Measurements from ENCODE around the gene OTUB2. TPM values are rescaled to one million over a fixed set of nuclear protein-coding genes. Genes with fewer than 3 reads are reported as not detected.
"Not testable (repeated sequence)": the region's sequence is repeated elsewhere in the genome, so short reads cannot be mapped to it uniquely, and the experiment has no call there.

The OTUB2 gene
- total RNA-seq, 1 donor from 2014 or later: 0.52 TPM

DNA sequence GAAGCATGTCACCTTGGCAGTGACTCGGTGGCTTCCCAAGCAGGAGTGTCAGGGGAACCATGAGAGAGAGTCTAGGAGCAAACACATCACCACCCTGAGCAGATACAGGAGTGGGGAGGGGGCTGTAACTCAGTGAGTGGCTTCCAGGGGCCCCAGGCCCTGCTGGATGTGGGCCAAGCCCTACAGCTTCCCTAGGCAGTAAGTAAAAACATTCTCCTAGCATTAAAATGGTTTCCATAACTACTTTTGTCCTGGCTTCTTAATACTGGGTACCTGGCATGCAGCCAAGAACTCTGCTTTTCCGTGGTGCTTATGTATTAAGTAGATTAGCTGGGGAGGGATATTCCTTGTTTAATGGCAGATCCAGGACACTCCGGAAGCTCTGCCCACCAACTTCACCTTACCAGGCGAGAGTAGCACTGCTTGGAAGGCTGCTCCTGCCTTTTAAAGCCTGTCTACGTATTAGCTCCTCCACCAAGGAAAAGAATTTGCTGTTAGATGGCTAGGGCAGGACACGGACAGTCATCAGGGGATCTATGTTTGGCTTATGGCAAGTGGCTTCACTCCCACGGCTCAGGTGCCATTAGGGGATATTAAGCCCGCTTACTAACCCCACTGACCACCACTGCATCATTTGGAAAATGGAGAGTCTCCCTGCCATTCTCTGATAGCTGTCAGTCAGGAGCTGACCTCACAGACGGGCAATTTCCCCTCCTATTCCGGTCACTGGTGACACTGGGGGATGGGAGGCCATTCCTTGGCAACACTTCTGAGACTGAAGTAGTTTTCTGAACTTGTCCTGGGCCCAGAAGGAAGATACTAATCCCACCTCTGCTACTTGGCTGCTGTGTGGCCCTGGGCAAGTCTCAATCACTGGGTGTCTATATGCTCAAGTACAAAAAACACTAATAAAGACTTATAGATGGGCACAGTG lies 22.8 kb downstream of the OTUB2 start:
- ATAC-seq: no peak
- no peak for DNase-seq
- intact Hi-C loops (cut with micrococcal nuclease): no loop called here

DNA sequence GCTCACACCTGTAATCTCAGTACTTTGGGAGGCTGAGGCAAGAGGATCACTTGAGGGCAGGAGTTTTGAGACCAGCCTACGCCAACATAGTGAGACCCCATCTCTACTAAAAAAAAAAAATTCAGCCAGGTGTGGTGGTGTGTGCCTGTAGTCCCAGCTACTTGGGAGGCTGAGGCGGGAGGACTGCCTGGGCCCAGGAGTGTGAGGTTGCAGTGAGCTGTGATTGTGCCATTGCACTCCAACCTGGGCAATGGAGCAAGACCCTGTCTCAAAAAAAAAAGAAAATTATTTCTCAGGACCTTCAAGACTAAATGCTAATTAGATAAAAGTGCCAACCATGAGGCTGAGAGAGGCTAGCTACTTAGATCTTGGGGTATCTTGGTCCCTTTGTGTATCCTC lies 23.5 kb downstream of the OTUB2 start:
- ATAC-seq (no peak), DNase-seq (no peak)
- intact Hi-C loops (cut with micrococcal nuclease): no loop called here

- DNase-seq: peak; percentile 88
- peak; percentile 92 for ATAC-seq
- intact Hi-C loops (cut with micrococcal nuclease): no loop called here
Observed at GRCh38 chr14:94050231-94050880, 24.2 kb downstream of the OTUB2 start.

DNA sequence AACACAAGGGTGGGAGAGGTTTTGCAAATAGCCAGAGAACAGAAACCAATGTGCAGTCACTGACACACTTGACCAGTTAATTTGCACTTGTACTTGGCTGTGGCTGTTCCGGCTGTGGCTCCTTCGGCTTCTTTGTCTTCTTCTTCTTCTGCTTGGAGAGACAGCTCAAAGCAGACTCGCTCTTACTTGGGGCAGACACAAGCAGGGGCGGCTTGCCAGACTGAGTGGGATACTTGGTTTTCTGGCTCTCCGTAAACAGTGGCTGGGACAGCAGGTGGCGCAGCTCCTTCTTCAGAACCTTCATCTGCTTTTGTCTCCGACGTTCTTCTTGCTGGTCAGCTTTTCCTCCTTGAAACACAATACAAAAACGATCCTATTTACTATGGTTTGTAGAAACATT lies 25.0 kb downstream of the OTUB2 start:
- peak; percentile 48 for ATAC-seq
- intact Hi-C loops (cut with micrococcal nuclease): no loop called here
- DNase-seq: peak; percentile 68

DNA sequence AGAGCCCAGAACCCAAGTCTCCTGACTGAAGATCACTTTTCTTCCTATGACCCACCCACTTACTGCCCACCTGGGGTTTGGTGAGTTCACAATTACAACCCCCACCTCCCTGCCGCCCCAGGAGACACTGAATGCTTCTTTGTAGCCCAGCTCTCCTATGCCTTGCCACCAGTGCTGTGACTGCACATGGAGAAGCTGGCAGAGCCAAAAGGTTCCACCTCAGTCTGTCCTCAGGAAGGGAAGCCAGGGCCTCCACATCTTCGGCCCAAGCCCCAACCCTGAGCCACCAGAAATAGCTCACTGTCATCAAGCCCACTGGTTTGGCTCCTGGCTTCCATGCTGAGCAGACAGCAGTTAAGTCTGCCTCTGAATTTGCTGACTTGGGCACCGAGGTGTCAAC lies 25.6 kb downstream of the OTUB2 start:
- intact Hi-C loops (cut with micrococcal nuclease): no loop called here
- ATAC-seq (peak; percentile 68), DNase-seq (peak; percentile 39)

DNA sequence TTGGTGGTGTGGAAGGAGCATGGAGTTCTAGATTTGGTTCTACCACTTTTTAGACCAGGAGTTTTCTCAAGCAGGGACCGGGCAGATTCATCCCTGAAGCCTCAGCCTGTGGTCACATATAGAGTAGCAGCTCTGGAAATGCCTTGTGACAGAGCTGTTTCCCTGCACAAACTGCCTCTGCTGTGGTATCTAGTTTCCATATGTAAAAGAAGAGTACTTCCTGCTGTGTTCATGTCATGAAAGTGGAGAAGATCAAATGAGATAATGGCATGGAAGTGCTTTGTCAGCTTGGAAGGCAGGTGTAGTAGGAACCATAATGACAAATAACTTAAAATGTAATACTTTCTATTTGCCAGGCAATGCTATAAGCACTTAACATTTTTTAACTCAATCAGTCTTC lies 26.1 kb downstream of the OTUB2 start:
- no peak for ATAC-seq
- intact Hi-C loops (cut with micrococcal nuclease): no loop called here
- DNase-seq: no peak

- intact Hi-C loops (cut with micrococcal nuclease): no loop called here
- no peak for ATAC-seq
Observed at GRCh38 chr14:94052662-94053061, 26.5 kb downstream of the OTUB2 start.

GRCh38 chr14:94054401-94054800 lies 28.3 kb downstream of the OTUB2 start:
- DNase-seq (no peak), ATAC-seq (no peak)
- intact Hi-C loops (cut with micrococcal nuclease): no loop called here

More at GRCh38 chr14:94052662-94053061, 26.5 kb downstream of the OTUB2 start:
- DNase-seq: no peak

DNA sequence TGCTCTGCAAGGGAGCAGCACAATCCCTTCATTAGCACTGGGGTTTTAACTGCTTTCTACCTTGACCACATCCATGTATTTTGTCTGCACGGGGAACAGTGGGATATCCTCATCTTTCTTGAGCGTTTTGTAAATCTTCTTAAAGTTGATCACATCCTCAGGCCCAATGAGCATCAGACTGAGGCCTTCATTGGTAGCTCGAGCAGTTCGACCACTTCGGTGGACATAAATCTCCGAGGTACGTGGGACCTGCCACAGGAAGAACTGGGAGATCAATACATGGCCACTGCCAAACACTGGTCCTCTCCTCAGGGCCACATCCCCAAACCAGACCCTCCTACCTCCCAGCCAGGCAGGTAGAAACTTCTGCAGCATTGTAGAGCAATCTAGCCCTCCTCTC lies 28.8 kb downstream of the OTUB2 start:
- DNase-seq (no peak), ATAC-seq (no peak)
- intact Hi-C loops (cut with micrococcal nuclease): no loop called here

DNA sequence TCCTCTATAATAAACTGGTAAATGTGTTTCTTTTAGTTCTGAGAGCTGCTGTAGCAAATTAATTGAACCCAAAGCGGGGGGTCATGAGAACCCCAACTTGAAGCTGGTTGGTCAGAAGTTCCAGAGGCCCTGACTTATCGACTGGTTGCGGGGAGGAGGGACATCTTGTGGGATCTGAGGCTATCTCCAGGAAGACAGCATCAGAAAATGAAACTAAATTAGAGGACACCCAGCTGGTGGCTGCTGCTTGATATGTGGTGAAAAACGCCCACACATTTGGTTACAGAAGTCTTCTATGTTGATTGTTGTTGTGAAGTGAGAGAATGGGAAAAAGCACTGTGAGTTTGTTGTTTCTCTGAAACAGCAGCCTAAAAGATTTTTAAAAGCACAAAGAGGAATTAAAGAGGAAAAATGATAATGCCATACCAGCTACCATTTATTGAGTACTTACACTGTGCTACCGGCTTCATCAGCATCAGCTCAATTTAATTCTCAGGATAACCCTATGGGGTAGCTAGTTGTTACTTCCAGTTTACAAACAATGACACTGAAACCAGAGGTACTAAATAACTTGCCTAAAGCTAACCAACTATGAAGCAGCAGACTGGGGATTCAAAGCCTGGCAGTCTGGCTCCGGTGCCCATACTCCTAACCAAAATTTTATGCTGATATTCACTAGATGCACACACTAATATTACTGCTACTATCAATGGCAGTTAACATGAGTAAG lies 30.6 kb downstream of the OTUB2 start:
- no peak for DNase-seq
- ATAC-seq: no peak
- intact Hi-C loops (cut with micrococcal nuclease): no loop called here

DNA sequence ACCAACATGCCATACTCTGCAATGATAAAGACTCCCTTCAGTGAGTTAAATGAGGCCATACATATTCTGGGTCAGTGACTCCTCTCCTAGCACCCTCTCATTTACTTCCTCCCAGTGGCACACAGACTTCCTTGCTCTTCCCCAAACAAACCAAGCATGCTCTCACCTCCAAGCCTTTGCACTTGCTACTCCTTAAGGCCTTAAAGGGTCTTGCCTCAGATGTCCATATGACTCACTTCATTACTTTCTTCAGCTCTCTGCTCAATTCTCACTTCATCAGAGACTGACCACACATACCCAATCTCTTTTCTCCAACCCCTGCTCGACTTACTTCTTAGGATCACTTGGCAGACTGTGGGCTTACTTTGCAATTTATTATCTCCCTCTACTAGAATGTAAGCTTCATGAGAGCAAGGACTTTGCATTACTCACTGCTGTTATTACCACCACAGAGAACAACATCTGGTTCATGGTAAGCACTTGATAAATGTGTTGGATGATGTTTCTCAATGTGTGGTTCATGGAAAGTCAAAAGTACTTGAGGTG lies 32.1 kb downstream of the OTUB2 start:
- ATAC-seq: no peak
- no peak for DNase-seq
- intact Hi-C loops (cut with micrococcal nuclease): no loop called here

- DNase-seq: no peak
- no peak for ATAC-seq
- intact Hi-C loops (cut with micrococcal nuclease): no loop called here
Observed at GRCh38 chr14:94058674-94059138, 32.6 kb downstream of the OTUB2 start.

GRCh38 chr14:94059998-94060397 lies 33.9 kb downstream of the OTUB2 start:
- DNase-seq (no peak), ATAC-seq (no peak)
- intact Hi-C loops (cut with micrococcal nuclease): no loop called here

GRCh38 chr14:94062344-94062940 lies 36.3 kb downstream of the OTUB2 start:
- ATAC-seq (no peak), DNase-seq (no peak)
- intact Hi-C loops (cut with micrococcal nuclease): no loop called here

DNA sequence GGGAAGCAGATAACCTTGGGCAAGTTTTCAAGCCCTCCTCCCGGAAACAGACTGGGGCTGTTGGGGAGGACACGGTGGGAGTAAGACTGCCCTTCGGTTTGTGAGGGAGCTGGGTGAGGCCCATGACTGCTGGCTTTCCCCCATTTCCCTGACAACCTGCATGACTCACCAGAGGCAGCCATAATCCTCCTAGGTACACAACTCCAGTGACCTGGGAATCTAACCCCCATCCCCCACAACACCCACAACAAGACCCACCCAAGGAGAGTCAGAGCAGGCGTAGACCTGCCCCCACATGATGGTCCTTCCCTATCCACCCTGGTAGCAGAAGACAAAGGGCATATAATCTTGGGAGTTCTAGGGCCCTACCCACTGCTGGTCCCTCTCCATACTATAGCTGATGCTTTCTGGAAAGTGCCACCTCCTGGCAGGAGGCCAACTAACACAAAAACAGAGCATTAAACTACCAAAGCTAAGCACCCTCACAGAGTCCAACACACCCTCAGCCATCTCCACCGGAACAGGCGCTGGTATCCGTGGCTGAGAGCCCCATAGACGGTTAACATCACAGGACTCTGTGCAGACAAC lies 40.0 kb downstream of the OTUB2 start:
- ATAC-seq (peak; percentile 30), DNase-seq (no peak)
- intact Hi-C loops (cut with micrococcal nuclease): no loop called here

DNA sequence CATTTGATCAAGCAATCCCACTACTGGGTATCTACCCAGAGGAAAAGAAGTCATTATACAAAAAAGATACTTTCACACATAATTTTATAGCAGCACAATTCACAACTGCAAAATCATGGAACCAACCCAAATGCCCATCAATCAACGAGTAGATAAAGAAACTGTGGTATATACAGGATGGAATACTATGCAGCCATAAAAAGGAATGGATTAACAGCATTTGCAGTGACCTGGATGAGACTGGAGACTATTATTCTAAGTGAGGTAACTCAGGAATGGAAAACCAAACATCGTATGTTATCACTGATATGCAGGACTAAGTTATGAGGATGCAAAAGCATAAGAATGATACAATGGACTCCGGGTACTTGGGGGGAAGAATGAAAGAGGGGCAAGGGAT lies 45.9 kb downstream of the OTUB2 start:
- intact Hi-C loops (cut with micrococcal nuclease); DNase-seq; ATAC-seq: not testable (repeated sequence)

- no peak for DNase-seq
- intact Hi-C loops (cut with micrococcal nuclease): no loop called here
- no peak for ATAC-seq
Observed at GRCh38 chr14:94074534-94074933, 48.4 kb downstream of the OTUB2 start.

GRCh38 chr14:94075008-94075407 lies 48.9 kb downstream of the OTUB2 start:
- no peak for DNase-seq
- intact Hi-C loops (cut with micrococcal nuclease): no loop called here
- ATAC-seq: no peak

Measured in left ventricle myocardium superior (tissue), 1 donor.